Ramos (cell line): ENCODE results near the gene LDB1.

Experiments used
- in situ Hi-C: fragments of 300-500 bp; cut with MboI; formaldehyde crosslinking; loops from one replicate; pipeline ENCODE4 v1.14.3; 2022; ENCODE audit warnings: low sequenced_read_pairs; ENCODE audit not compliant: unreplicated experiment

LDB1 gene, protein sequence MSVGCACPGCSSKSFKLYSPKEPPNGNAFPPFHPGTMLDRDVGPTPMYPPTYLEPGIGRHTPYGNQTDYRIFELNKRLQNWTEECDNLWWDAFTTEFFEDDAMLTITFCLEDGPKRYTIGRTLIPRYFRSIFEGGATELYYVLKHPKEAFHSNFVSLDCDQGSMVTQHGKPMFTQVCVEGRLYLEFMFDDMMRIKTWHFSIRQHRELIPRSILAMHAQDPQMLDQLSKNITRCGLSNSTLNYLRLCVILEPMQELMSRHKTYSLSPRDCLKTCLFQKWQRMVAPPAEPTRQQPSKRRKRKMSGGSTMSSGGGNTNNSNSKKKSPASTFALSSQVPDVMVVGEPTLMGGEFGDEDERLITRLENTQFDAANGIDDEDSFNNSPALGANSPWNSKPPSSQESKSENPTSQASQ

GRCh38 chr10:102120142-102120990, at the start of gene LDB1:
LDB1 (minus strand) TSS chr10:102120368; CDS start chr10:102120110, 258 bp downstream.
- in situ Hi-C loops, result no loop called here

- in situ Hi-C loops, result no loop called here
Observed at GRCh38 chr10:102167861-102168260, 47.7 kb upstream of the LDB1 start.

GRCh38 chr10:102163342-102163989, 43.3 kb upstream of the LDB1 start:
- in situ Hi-C loops, result no loop called here

- in situ Hi-C loops, result no loop called here
Observed at GRCh38 chr10:102159831-102160230, 39.7 kb upstream of the LDB1 start.

GRCh38 chr10:102159051-102159597, 39.0 kb upstream of the LDB1 start:
- in situ Hi-C loops, result no loop called here

GRCh38 chr10:102157224-102157623, 37.1 kb upstream of the LDB1 start:
- in situ Hi-C loops, result no loop called here

DNA sequence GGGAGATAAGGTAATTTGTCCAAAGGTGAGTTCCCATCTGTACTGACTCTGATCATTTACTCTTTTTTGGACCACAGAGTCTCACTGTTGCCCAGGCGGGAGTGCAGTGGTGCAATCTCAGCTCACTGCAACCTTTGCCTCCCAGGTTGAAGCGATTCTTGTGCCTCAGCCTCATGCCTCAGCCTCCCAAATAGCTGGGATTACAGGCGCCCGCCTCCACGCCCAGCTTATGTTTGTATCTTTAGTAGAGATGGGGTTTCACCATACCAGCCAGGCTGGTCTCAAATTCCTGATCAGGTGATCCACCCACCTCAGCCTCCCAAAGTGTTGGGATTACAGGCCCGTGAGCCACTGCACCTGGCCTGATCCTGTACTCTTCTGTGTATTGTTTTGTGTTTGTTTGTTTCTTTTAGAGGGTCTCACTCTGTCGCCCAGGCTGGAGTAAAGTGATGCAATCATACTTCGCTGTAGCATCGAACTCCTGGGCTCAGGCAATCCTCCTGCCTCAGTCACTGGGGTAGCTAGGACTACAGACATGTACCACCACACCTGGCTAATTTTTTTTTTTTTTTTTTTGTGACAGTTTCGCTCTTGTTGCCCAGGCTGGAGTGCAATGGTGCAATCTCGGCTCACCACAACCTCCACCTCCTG, 34.4 kb upstream of the LDB1 start:
- in situ Hi-C loops, result no loop called here

DNA sequence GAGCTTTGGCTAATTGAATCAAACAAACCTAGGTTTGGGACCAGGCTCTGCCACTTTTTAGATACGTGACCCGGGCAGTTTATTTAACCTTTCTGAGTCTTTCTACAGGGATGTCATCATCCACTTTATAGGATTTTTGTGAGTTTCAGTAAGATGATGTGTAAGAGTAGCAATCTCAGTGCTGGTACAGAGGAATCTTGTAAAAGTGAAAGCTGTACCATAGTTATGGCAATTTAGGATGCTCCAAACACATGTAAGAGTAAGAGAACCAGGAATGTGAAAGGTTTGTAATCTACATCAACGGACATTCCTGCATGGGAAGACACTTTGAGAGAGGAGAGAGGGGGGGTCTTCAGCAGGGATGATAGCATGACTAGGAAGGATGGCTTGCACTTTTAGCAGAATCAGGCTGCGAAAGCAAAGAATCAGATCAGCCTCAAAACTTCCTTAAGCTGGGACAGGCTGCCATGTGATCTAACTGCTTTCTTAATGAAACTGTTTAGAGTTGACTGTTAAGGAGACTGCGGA, 33.0 kb upstream of the LDB1 start:
- in situ Hi-C loops, result no loop called here

GRCh38 chr10:102152545-102152890, 32.4 kb upstream of the LDB1 start:
- in situ Hi-C loops, result no loop called here

DNA sequence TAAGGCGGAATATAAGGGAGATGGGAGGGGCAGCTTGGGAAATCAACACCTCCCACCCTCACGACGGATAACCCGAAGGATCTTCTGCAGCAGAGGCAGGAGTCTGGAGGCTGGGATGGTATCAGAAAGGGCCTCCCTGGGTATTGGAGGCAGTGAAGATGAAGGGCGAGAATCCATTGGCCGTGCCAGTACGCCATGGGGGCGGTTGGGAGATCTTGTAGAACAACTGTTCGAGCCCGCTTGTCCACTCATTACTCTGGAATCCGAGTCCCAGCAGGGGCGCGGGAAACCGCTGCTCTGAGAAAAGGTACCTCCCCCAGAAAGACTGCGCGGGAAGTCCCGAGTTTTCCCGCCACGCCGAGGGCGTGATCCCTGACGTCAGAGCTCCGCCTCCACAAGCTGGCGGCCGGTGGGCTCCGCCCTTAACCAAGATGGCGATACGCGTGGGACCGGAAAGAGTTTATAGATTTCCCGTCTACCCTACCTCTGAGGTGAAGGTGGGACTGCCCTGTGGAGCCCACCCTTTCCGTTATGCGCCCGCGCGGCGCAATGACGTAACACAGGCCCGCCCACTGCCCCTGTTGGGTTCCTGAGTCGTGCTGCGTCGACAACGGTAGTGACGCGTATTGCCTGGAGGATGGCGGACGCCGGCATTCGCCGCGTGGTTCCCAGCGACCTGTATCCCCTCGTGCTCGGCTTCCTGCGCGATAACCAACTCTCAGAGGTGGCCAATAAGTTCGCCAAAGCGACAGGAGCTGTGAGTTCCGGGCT, 31.8 kb upstream of the LDB1 start, which contains the start of gene NOLC1:
TSS of gene NOLC1 (plus strand) at position 616 of the 771 bp plus-strand sequence. CDS start at position 638, 22 bp downstream.
- in situ Hi-C loops, result no loop called here

GRCh38 chr10:102150970-102151773, 31.0 kb upstream of the LDB1 start:
- in situ Hi-C loops, result no loop called here

- in situ Hi-C loops, result no loop called here
Observed at GRCh38 chr10:102148275-102148674, 28.1 kb upstream of the LDB1 start.

DNA sequence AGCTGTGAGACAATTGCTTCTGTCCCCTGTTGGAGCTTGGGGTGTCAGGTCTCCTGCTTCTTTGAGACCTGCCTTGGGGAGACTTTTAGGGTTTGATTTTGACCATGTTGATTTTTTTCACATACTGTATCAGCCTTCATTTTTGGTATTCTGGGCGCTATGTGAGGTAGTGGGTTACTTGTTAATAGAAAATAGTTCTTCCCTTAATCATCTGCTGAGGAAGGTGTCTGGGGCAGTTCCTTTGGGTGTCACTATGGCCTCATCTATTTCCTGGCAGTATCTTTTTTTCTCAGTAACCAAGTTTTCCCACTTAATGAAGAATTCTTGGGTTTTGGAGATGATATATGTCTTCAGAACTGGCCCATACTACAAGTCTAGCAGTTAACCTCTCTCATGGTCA, 27.4 kb upstream of the LDB1 start:
- in situ Hi-C loops, result no loop called here

DNA sequence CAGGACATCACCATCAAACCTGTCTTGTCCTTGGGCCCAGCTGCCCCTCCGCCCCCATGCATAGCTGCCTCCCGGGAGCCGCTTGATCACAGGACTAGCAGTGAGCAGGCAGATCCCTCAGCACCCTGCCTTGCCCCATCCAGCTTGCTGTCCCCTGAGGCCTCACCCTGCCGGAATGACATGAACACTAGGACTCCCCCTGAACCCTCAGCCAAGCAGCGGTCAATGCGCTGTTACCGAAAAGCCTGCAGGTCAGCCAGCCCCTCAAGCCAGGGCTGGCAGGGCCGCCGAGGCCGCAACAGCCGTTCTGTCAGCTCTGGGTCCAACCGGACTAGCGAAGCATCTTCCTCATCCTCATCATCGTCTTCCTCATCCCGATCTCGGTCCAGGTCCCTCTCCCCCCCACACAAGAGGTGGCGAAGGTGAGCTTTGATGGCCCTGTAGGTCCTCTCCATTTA, 26.8 kb upstream of the LDB1 start:
- in situ Hi-C loops, result no loop called here

DNA sequence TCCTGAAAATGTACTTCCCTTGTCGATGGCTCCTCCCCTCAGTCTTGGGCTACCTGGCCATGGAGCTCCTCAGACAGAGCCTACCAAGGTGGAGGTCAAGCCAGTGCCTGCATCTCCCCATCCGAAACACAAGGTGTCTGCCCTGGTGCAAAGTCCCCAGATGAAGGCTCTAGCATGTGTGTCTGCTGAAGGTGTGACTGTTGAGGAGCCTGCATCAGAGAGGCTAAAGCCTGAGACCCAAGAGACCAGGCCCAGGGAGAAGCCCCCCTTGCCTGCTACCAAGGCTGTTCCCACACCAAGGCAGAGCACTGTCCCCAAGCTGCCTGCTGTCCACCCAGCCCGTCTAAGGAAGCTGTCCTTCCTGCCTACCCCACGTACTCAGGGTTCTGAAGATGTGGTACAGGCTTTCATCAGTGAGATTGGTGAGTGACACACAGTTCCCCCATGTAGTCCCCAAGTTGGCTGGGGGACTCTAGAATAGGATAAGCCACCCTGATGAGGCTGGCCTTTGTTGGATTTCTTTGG, 21.5 kb upstream of the LDB1 start:
- in situ Hi-C loops, result no loop called here

- in situ Hi-C loops, result no loop called here
Observed at GRCh38 chr10:102140913-102141540, 20.9 kb upstream of the LDB1 start.

- in situ Hi-C loops, result no loop called here
Observed at GRCh38 chr10:102140218-102140617, 20.1 kb upstream of the LDB1 start.
